Activated B cell treated with CpG ODN at 0.5 μM for 24 hours (primary cell): Measurements from ENCODE around the gene TEX26. TPM values are rescaled to one million over a fixed set of nuclear protein-coding genes. Genes with fewer than 3 reads are reported as not detected.

ENCODE experiments used
- ATAC-seq: fragments of 200-7000 bp; cut with Tn5 transposase; one replicate; pipeline ENCODE4 v1.10.0; 2021; ENCODE audit warnings: low read depth, mild to moderate bottlenecking, moderate library complexity
- CTCF ChIA-PET: fragments of 350-600 bp; sonication (Branson Sonifier 250); formaldehyde crosslinking; loops from one replicate; lab custom pipeline; 2021; ENCODE audit warnings: antibody characterized with exemption; lab: Charles Lee
- POLR2A ChIA-PET: fragments of 350-600 bp; sonication (Branson Sonifier 250); formaldehyde crosslinking; loops from one replicate; lab custom pipeline; 2021; ENCODE audit warnings: antibody characterized with exemption; lab: Charles Lee
- DNase-seq: peaks from one replicate; pipeline ENCODE4 v3.0.0; 2022
- H3K27ac Mint-ChIP-seq: one replicate; pipeline ENCODE4 v1.8.0; 2020; ENCODE audit warnings: mixed read lengths
- H3K27me3 Mint-ChIP-seq: one replicate; pipeline ENCODE4 v1.8.0; 2021; ENCODE audit warnings: mixed read lengths
- H3K36me3 Mint-ChIP-seq: one replicate; pipeline ENCODE4 v1.8.0; 2021; ENCODE audit warnings: low read depth, mixed read lengths
- H3K4me1 Mint-ChIP-seq: one replicate; pipeline ENCODE4 v1.8.0; 2021; ENCODE audit warnings: mixed read lengths
- H3K4me3 Mint-ChIP-seq: one replicate; pipeline ENCODE4 v1.8.0; 2020; ENCODE audit warnings: mild to moderate bottlenecking, mixed read lengths
- H3K9me3 Mint-ChIP-seq: one replicate; pipeline ENCODE4 v1.8.0; 2020; ENCODE audit warnings: mixed read lengths
- CTCF ChIP-seq: fragments of 200-600 bp; IDR thresholded peaks from one replicate; pipeline ENCODE4 v1.8.0; 2022; ENCODE audit warnings: antibody characterized with exemption, mild to moderate bottlenecking
- intact Hi-C: fragments of 100-400 bp; cut with micrococcal nuclease; formaldehyde crosslinking; loops from one replicate; pipeline ENCODE4 v1.15.1; 2024
- total RNA-seq: library from RNA; stranded (reverse); gene quantifications from 2 replicates; pipeline ENCODE4 v1.2.3, GENCODE V29; 2022

The TEX26 gene
- total RNA-seq, 1 donor from 2014 or later: not detected

- DNase-seq: no peak
- H3K27me3 Mint-ChIP-seq: peaks cover 40% of the 10 kb centered on the region
- intact Hi-C loops: no loop called here
- no peak overlapping the region for H3K4me3 Mint-ChIP-seq
- no peaks in the 10 kb centered on the region for H3K36me3 Mint-ChIP-seq
- ATAC-seq: no peak
- ChIA-PET CTCF (no interaction called here), POLR2A (no interaction called here)
- no peak overlapping the region for H3K27ac Mint-ChIP-seq
- no peaks in the 10 kb centered on the region for H3K4me1 Mint-ChIP-seq
- no peaks in the 10 kb centered on the region for H3K9me3 Mint-ChIP-seq
- no peak for TF ChIP-seq CTCF
Measured at GRCh38 chr13:30895773-30896172, 36.7 kb upstream of the TEX26 start.

GRCh38 chr13:30898070-30898469, 34.4 kb upstream of the TEX26 start:
- intact Hi-C loops: no loop called here
- no peaks in the 10 kb centered on the region for H3K9me3 Mint-ChIP-seq
- H3K4me1 Mint-ChIP-seq: no peaks in the 10 kb centered on the region
- peaks cover 39% of the 10 kb centered on the region for H3K27me3 Mint-ChIP-seq
- no peak overlapping the region for H3K4me3 Mint-ChIP-seq
- TF ChIP-seq CTCF: no peak
- ChIA-PET CTCF (no interaction called here), POLR2A (no interaction called here)
- no peaks in the 10 kb centered on the region for H3K36me3 Mint-ChIP-seq
- H3K27ac Mint-ChIP-seq: no peak overlapping the region
- DNase-seq (no peak), ATAC-seq (no peak)

GRCh38 chr13:30898678-30899241, 33.7 kb upstream of the TEX26 start:
- no peaks in the 10 kb centered on the region for H3K9me3 Mint-ChIP-seq
- no peak overlapping the region for H3K27ac Mint-ChIP-seq
- H3K36me3 Mint-ChIP-seq: no peaks in the 10 kb centered on the region
- DNase-seq (no peak), ATAC-seq (no peak)
- POLR2A ChIA-PET: no interaction called here
- H3K4me3 Mint-ChIP-seq: no peak overlapping the region
- H3K27me3 Mint-ChIP-seq: peaks cover 39% of the 10 kb centered on the region
- CTCF ChIA-PET: no interaction called here
- TF ChIP-seq CTCF: no peak
- intact Hi-C loops: no loop called here
- H3K4me1 Mint-ChIP-seq: no peaks in the 10 kb centered on the region

GRCh38 chr13:30900436-30900835, 32.0 kb upstream of the TEX26 start:
- Mint-ChIP-seq H3K4me1 (no peaks in the 10 kb centered on the region), H3K27me3 (peaks cover 55% of the 10 kb centered on the region), H3K27ac (no peak overlapping the region), H3K9me3 (no peaks in the 10 kb centered on the region), H3K36me3 (no peaks in the 10 kb centered on the region), H3K4me3 (no peak overlapping the region)
- intact Hi-C loops: no loop called here
- DNase-seq (no peak), ATAC-seq (no peak)
- no peak for TF ChIP-seq CTCF
- ChIA-PET POLR2A (no interaction called here), CTCF (no interaction called here)

- DNase-seq (no peak), ATAC-seq (no peak)
- Mint-ChIP-seq H3K4me1 (no peaks in the 10 kb centered on the region), H3K9me3 (no peaks in the 10 kb centered on the region), H3K27me3 (peaks cover 56% of the 10 kb centered on the region), H3K4me3 (no peak overlapping the region), H3K36me3 (no peaks in the 10 kb centered on the region), H3K27ac (no peak overlapping the region)
- POLR2A ChIA-PET: no interaction called here
- no peak for TF ChIP-seq CTCF
- CTCF ChIA-PET: no interaction called here
- intact Hi-C loops: no loop called here
Measured at GRCh38 chr13:30900952-30901749, 31.3 kb upstream of the TEX26 start.
